Stimulated activated CD8-positive, alpha-beta memory T cell treated with anti-CD3 and anti-CD28 coated beads, Interleukin-15, amount 100 ng/mL, for 1 hour (primary cell): ENCODE measurements around the gene CACNG1.
"Not testable (repeated sequence)": the region's sequence is repeated elsewhere in the genome, so short reads cannot be mapped to it uniquely, and the experiment has no call there.

Source experiments
- DNase-seq: peaks from one replicate; pipeline ENCODE4 v3.0.0-alpha.2; 2020; ENCODE audit warnings: low read depth

CACNG1 gene

DNA sequence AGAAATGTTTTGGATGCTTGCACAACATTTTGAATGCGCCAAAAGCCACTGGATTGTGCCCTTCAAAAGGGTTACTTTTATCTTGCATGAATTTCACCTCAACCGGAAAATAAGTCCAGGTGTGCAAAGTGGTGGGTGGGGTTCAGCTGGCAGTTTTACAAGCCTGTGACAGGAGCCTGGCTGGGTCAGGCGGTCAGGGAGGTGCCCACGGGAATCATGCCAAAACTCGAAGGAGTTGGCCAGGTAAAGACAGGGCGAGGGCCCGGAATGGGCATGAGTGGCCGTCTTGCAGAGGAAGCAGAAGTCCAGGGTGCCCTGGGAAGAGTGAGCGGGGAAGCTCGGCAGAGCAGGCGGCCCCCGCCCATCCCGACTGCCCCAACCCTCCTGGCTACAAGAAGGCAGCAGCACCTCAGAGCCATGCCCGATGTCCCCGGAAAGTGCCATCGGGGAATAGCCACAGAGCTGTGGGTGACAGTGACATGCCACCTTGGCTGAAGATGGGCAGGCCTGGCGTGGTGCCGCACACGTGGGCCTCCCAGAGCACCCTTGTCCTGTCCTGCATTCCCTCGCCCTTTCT lies 19.1 kb upstream of the CACNG1 start:
- DNase-seq, result no peak

DNA sequence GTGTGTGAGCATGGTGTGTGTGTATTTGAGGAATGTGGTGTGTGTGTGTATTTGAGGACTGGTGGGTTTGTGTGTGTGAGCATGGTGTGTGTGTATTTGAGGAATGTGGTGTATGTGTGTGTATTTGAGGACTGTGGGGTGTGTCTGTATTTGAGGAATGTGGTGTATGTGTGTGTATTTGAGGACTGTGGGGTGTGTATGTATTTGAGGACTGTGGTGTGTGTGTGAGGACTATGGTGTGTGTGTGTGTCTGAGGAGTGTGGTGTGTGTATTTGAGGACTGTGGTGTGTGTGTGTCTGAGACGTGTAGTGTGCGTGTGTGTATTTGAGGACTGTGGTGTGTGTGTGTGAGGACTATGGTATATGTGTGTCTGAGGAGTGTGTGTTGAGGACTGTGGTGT lies 18.0 kb upstream of the CACNG1 start:
- DNase-seq, result no peak

DNA sequence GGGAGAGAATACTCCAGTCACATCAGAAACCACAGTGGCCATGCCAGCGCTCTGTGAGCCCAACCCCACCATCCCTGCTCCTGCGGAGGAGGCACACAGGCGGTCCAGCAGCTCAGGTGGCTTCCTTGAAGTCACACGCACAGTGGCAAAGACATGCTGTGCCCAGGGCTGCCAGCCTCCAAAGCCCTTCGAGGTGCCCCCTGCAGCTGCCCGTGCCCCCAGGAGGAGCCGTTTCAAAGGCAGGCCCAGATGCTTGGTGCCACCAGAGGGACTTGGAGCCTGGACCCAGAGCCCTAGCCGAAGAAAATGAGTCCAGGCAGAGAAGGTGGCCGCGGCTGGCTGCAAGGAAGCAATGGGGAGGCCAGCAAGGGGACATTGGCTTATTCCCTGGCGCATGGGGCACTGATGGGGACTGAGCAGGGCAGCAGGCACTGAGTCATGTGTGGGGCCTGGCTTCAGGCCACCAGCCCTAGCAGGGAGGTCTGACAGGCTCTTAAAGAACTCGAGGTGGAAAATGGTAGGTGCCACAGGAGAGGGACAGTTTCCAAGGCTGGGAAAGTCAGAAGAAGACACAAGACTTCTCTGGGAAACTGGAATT lies 17.2 kb upstream of the CACNG1 start:
- DNase-seq, result no peak

DNA sequence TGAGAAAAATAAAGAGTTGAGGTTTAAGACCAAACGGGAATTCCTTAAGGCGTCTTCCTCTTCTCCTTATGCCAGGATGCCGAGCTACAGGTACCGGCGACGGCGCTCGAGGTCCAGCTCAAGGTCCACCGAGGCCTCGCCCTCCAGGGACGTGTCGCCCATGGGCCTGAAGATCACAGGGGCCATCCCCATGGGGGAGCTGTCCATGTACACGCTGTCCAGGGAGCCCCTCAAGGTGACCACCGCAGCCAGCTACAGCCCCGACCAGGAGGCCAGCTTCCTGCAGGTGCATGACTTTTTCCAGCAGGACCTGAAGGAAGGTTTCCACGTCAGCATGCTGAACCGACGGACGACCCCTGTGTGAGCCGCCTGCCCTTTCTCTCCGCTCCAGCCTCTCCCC lies 13.7 kb upstream of the CACNG1 start:
- no peak for DNase-seq

DNA sequence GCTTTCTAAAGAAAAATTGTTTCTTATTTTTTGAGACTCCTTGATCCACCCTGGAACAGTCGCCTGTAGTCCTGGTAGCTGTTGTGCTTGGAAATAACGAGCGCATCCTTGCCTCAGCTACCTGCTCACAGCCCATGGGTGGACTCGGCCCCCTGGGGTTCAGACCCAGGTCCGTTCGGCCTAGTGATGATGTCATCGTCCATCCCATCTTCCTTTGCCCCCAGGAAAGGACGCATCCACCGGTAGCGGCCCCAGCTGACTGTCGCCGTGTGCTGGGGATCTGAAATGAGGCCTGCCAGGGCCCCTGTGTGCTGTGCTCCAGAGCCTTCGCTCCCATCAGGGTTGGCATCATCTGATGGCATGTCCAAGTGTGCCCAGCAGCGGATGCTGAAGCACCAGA lies 12.0 kb upstream of the CACNG1 start:
- DNase-seq, result no peak

DNA sequence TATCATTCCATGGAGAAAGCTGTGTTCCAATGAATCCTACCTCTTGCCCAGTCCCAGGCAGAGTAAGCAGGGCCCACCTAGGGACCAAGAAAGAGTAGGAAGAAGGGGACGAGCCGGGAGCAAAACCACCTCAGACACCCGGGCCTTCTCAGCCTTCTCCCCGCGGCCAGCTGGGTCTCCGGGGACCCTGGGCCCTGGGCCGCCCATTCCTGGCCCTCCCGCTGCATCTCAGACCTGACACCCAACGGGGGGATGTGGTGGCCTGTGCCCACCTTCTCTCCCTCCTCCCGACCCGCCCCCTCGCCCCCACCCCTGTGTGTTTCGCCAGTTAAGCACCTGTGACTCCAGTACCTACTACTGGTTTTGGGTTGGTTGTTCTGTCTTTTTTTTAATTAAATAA lies 11.4 kb upstream of the CACNG1 start:
- DNase-seq, result no peak

DNA sequence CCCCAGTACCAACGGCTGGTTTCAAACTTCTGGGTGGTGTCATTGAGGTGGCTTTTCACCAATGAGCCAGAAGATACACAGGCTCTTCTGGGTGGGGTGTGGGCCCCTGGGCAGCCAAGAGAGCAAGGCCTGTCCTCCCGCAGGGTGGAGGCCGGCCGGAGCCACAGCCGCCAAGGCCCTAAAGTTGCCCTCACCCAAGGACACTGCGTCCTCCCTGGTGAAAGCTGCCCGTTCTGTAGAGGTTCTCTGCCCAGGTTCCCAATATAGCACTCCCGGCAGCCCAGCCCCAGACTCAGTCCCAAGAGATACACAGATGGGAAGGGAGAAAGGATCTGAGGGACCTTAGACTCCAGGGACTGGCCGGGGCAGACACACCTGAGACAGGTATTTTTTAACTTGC lies 10.7 kb upstream of the CACNG1 start:
- no peak for DNase-seq

DNA sequence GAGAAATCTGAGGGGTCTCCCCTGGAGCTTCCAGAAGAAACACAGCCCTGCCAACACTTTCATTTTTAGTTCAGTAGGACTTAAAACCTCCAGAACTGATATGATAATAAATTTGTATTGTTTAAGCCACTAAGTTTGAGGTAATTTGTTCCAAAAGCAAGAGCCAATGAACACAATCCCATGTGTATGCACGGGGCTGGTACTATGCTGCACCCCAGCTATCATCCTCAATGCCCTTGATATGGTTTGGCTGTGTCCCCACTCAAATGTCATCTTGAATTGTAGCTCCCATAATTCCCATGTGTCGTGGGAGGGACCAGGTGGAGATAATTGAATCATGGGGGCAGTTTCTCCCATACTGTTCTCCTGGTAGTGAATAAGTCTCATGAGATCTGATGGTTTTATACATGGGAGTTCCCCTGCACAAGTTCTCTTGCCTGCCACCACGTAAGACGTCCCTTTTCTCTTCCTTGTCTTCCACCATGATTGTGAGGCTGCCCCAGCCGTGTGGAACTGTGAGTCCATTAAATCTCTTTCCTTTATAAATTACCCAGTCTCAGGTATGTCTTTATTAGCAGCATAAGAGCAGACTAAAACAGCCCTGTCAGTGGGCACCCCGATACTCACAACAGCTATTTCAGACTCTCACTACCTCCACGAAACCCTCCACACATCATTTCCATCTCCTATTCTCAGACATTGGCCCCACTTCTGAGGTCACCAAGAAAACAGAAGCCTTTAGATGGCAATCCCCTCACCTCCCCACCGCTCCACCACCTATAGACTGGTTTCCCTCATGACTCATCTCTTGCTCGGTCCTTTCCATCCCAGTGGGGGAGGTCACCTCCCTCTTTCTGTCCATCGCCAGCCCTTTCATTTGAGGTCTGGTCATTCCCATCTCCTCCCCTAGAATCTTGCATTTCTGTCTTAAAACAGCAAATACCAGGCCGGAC lies 8.9 kb upstream of the CACNG1 start:
- DNase-seq, result no peak

DNA sequence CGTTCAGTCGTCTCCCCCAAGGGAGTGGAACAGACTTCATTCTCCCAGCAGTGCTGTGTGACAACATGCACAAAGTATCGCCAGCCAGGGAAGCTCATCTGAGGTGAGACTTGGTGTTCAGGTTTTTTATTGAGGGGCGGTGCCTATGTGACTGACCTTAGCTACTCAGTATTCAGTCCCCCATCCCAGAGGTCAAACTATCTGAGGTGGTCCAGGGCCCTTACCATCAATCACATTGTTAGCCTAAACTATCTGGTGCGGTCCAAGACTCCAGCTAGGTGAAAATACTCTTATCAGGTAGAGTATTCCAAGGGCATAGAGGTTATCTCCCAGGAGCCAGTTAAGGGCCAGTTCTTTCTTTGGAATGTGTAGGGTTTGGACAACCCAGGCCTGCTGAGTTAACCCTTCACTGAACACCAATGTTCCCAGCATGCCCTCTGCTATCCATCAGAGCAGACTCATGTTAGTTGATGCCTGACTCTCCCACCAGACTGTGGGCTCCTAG lies 5.4 kb upstream of the CACNG1 start:
- DNase-seq, result no peak

DNA sequence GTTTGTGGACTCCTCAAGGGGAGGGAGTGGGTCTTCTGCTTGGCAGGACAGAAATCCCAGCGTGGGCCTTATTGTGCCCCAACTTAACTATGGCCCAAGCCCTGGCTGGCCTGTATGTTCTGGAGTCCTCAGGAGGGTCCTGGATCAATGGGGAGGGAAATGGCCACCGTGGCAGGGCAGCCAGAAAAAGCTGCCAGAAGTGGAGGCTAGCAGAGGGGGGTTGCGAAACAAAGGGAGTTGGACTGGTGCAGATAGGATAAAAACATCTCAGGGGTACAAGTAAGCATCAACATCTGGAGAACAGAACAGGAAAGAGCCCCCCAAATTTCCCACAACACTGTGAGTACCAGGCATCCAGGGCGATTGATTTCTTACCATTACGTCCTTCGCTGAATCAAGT lies 3.7 kb upstream of the CACNG1 start:
- DNase-seq, result no peak

DNA sequence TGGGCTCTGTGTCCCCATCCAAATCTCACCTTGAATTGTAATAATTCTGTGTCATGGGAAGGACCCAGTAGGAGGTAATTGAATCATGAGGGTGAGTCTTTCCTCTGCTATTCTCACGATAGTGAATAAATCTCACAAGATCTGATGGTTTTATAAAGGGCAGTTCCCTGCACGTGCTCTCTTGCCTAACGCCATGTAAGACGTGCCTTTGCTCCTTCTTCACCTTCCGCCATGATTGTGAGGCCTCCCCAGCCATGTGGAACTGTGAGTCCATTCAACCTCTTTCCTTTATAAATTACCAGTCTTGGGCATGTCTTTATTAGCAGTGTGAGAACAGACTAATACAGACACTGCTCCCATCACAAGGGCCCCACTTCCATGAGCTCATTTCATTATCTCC lies 3.2 kb upstream of the CACNG1 start:
- DNase-seq, result not testable (repeated sequence)

DNA sequence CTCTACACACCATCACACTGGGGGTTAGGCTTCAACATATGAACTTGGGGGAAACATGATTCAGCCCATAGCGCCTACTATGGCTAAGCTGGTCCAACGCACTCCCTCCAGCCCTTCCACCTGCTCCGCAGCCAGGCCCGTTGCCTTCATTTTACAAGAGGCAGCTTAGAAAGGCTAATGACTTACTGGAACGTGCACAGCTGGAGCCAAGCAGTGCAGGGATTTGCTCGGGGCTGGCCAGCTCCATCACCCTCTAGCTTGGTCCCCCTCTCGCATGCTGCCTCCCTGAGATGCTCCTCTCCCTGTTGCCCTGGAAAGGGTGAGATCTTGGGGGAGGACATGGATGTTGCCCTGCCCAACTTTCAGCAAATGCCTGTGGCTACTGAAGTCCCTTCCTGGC lies 2.8 kb upstream of the CACNG1 start:
- no peak for DNase-seq

DNA sequence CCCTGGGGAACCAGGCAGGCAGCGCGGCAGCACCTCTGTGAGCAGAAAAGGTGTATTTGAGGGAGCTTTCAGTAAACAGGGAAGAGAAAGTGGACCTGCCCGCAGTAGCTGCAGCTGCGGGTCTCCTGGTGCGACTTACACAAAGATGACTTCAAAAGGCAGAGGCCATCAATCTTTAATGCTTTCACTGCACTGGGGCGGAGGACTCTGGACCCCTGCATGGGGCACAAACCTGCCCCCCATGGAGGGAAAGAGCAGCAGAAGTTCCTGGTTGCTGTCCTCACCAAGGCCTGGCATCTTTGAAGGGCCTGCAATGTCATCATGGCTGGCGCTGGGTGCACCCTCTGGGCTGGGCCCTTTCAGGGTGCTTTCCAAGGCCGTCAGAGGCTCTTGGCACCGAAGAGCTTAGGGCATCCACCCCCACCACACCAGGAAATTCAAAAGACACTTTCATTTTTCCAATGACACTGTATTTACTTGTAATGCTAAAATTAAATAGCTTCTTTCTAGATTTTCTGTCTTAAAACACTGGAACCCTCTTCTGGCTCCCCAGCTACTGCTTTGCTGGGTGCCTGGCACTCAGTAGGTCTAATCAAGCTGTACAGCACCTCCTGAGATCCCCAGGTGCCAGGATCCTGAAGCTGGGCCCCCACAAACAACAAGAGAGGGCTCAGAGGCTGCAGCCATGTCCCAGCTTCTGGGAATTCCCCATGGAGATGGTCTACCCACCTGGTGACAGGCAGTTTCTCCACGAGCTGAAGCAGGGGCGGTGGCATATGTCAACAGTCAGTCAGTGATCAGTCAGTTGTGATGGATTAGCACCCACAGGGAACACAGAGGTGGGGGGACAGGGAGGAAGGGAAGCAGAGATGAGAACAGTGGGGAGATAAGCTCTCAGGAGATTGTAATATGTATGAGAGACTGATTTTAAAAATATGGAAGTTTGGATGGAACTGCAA lies 2.1 kb upstream of the CACNG1 start:
- no peak for DNase-seq

DNA sequence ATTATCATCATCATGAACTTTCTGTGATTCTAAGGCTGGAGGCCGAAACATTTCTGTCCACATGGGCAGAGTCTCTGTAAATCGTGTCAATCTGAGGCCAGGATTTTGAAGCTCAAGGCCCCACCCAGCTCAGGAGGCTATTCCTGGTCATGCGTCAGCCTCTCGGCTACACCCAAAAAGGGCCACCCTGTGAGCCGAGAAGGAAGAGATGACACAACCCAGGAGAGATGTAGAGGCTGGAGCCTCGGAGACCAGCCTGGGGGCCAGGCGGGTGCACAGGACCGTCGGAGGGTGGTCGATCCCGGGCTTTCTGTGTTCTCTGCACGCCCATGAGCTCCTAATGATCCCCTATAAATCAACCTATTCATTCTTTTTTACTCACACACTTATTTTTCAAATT lies 1.1 kb upstream of the CACNG1 start:
- no peak for DNase-seq

DNA sequence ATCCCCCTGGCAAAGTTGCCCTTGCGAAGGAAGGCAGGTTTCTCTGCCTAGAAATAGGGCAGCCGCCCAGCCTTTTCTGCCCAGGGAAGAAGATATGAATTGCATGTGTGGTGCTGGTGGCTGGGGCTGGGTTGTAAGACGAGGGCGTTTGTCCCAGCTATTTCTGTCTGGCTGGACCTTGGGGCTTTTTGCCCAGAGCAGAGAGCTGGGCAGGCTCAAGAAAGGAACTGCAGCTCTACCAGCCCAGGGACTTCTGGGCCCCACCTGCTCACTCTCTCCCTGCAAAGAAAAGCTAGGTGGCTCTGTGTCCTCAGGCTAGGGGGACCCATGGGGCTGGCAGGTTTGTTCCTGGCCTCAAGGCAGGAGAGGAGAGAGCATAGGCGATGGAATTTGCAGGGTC lies 586 bp downstream of the CACNG1 start:
- DNase-seq, result no peak

DNA sequence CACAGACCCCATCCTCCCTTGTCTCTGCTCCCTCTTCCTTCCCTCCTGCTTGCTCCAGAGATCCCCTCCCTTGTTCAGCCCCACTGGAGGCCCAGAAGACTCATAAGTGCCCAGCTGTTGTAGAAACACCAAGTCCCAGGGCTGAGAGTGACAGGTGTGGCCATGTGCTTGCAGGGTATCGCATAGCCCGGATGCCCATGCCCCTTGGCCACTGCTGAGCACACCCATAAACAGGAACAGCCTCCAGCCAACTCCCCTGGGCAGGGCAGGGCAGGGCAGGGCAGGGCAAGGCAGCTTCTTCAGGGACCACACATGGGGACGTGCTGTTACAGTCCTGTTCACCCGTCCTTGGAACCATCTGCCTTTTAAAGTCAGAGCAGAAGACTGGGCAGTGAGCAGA lies 2.0 kb downstream of the CACNG1 start:
- DNase-seq, result no peak

DNA sequence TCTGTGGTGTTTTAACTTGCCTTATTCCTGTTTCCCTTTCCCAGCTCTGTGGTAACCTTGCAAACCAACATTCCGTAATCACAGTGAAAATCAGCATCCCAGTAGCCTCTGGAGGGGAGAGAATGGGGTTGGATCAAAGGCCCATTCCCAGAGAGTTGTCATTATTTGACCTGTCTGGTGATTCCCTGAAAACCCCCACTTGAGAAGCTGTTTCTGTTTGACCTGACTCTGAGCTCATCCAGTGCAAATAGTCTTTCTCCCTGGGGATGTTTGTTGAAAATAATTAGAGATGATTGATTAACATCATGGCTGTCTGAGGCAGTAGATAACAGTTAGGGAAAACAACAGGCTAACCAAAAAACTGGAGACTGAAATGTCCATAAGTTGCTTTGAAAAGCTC lies 3.0 kb downstream of the CACNG1 start:
- no peak for DNase-seq

DNA sequence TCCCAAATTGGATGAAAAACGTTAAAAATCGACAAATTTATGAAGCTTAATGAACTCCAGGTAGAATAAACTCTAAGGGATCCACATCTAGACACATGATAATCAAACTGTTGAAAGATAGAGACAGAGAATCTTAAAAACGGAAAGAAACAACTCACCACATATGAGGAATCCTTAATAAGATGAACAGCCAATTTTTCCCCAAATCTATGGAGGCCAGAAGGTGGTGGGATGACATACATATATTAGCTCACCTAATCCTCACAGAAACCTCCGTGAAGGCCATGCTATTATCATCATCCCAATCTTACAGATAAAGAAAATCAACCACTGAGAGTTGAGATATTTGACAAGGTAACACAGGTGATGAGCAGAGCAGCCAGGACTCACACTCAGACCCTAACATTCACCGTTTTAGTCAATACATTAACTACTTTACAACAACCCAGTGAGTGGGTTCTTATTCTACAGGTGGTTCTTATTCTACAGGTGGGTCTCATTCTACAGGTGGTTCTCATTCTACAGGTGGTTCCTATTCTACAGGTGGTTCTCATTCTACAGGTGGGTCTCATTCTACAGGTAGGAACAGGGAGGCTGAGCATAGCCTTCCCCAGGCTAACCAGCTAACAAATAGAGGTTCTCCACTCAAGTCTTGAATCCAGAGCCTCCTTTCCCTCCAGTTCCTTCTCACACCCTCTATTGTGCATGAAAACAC lies 4.8 kb downstream of the CACNG1 start:
- DNase-seq, result no peak

DNA sequence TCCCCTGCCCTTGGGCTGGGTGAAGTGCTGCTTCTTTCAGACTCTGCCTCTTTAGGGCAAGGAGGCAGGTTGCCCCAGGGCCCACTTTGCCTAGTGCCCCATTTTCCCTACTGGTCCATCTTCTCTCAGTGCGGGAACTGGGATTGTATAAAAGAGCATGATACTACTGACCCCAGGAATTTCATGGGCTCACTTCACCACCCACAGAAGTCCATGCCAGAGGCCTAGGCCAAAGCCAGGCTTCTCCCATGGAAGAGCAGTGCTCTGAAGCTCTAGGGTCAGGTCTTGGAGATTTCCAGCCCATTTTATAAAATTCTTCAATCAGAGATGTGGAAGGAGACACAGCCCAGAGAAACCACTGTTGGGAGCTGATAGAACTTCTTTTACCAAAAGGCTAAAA lies 5.7 kb downstream of the CACNG1 start:
- no peak for DNase-seq

DNA sequence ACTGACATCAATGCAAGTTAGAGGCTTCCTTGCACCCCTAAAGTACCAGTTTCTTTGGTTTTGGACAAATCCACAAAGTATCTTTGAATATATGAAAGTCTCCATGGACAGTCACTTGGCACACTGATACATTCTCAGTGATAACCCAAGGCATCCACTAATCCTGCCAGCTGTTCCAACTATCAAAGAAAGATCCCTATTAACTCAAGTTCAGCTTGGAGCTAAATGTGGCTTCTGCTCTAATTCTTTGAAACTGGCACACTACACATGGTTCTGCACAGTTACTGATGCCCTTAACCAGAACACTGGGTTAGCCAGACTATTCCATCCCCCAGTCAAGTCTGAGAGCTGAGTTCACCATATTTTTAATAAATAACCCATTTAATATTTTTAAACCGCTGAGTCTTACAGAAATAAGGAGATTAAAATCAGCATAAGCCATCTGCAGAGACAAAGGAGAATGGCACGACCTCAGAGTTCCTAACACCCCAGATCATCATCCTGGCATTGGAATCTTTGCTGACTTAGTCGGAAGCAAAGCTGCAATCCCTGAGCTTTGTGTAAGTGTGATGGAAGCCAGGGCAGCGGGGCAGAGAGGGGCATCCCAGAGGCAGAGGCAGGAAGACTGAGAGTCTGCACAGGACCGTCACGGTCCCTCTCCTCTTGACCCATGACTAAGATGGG lies 6.3 kb downstream of the CACNG1 start:
- no peak for DNase-seq

DNA sequence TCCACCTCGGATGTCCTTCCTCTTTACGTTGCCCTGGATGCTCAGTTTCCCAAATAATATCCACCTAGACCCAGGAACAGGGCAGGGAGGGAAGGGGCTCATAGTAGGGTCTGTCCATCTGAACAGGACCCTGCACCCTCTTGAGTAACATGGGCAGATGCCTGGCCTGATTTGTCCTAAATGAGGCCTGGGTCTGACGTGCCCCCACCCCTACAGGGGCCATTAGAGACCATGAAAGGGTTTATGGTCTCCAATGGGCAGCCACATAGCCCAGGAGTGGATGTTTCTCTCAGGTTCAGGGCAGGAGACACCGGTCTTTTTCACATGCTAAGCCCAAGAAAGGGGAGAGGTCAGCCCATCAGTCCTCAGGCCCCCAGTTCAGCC lies 6.8 kb downstream of the CACNG1 start:
- DNase-seq, result no peak
